Bronchial epithelial cell (primary cell): ENCODE results near the gene CBR3. TPM values are rescaled to one million over a fixed set of nuclear protein-coding genes. Genes with fewer than 3 reads are reported as not detected.
"Not testable (repeated sequence)": the region's sequence is repeated elsewhere in the genome, so short reads cannot be mapped to it uniquely, and the experiment has no call there.

Experiments used
- DNase-seq: peaks from one replicate; pipeline ENCODE4 v3.0.0-alpha.2; 2010; ENCODE audit warnings: low read depth
- FAIRE-seq: peaks from 2 replicates; lab custom pipeline; 2011; peaks lifted over from hg19 to GRCh38; lab: Jason Lieb, UNC
- H3K27me3 ChIP-seq: 2 replicates; pipeline ENCODE4 v1.5.1; 2011; ENCODE audit warnings: low read length; ENCODE audit not compliant: control insufficient read depth, insufficient read depth
- H3K36me3 ChIP-seq: 2 replicates; pipeline ENCODE4 v1.5.1; 2011; ENCODE audit warnings: low read length; ENCODE audit not compliant: control insufficient read depth, insufficient read depth
- H3K4me3 ChIP-seq: 2 replicates; pipeline ENCODE4 v1.5.1; 2011; ENCODE audit warnings: mild to moderate bottlenecking, low read depth, low read length, control low read depth
- CTCF ChIP-seq: IDR thresholded peaks from 2 replicates; pipeline ENCODE4 v1.5.1; 2011; ENCODE audit warnings: mild to moderate bottlenecking, moderate library complexity, low read length, control low read depth, inconsistent platforms; ENCODE audit not compliant: insufficient read depth, severe bottlenecking
- total RNA-seq: library from RNA; depleted of rRNA; stranded (reverse); fragments of >200 nt; gene quantifications from 2 replicates; pipeline ENCODE4 v1.2.1, GENCODE V29; 2014

CBR3 gene
- total RNA-seq, 1 donor from 2014 or later: 0.26 TPM

GRCh38 chr21:36096398-36097290 is 38.2 kb upstream of the CBR3 start:
- Histone ChIP-seq H3K36me3 (no peaks in the 10 kb centered on the region), H3K27me3 (no peaks in the 10 kb centered on the region), H3K4me3 (no peak overlapping the region)
- TF ChIP-seq CTCF: no peak
- DNase-seq (no peak), FAIRE-seq (no peak)

GRCh38 chr21:36097427-36098181 is 37.3 kb upstream of the CBR3 start:
- no peaks in the 10 kb centered on the region for H3K36me3 ChIP-seq
- no peak for TF ChIP-seq CTCF
- DNase-seq: peak; percentile 48
- no peaks in the 10 kb centered on the region for H3K27me3 ChIP-seq
- no peak overlapping the region for H3K4me3 ChIP-seq
- no peak for FAIRE-seq

- no peak for DNase-seq
- Histone ChIP-seq H3K36me3 (no peaks in the 10 kb centered on the region), H3K27me3 (no peaks in the 10 kb centered on the region), H3K4me3 (no peak overlapping the region)
- TF ChIP-seq CTCF: no peak
- FAIRE-seq: no peak
Measured at GRCh38 chr21:36098182-36098532, 36.7 kb upstream of the CBR3 start.

- Histone ChIP-seq H3K4me3 (no peak overlapping the region), H3K27me3 (no peaks in the 10 kb centered on the region), H3K36me3 (no peaks in the 10 kb centered on the region)
- no peak for FAIRE-seq
- no peak for TF ChIP-seq CTCF
- DNase-seq: no peak
Measured at GRCh38 chr21:36099000-36099399, 35.9 kb upstream of the CBR3 start.

GRCh38 chr21:36099695-36100211 is 35.1 kb upstream of the CBR3 start:
- H3K27me3 ChIP-seq, H3K4me3 ChIP-seq, H3K36me3 ChIP-seq, FAIRE-seq, DNase-seq: not testable (repeated sequence)
